ACC112 (cell line): ENCODE results near the gene C10orf62.

Experiments
- H2AFZ ChIP-seq: fragments of 200-600 bp; sonication (generic); one replicate; pipeline ENCODE4 v1.6.0; 2017; ENCODE audit warnings: antibody characterized with exemption, low read length; ENCODE audit not compliant: unreplicated experiment
- H3K27ac ChIP-seq: fragments of 200-600 bp; sonication (generic); 2 replicates; pipeline ENCODE4 v1.5.1; 2014; ENCODE audit warnings: low read depth, mild to moderate bottlenecking, antibody characterized with exemption, low read length, moderate library complexity
- H3K27me3 ChIP-seq: fragments of 200-600 bp; sonication (generic); 2 replicates; pipeline ENCODE4 v1.6.1; 2014; ENCODE audit warnings: mild to moderate bottlenecking, antibody characterized with exemption, low read length, moderate library complexity, mixed read lengths; ENCODE audit not compliant: insufficient read depth
- H3K36me3 ChIP-seq: fragments of 200-600 bp; sonication (generic); 2 replicates; pipeline ENCODE4 v1.6.1; 2016; ENCODE audit warnings: mild to moderate bottlenecking, antibody characterized with exemption, low read length, moderate library complexity, mixed read lengths; ENCODE audit not compliant: insufficient read depth
- H3K4me1 ChIP-seq: fragments of 200-600 bp; sonication (generic); one replicate; pipeline ENCODE4 v1.6.1; 2016; ENCODE audit warnings: low read length, mixed read lengths; ENCODE audit not compliant: insufficient read depth, unreplicated experiment, control insufficient read depth
- H3K4me3 ChIP-seq: fragments of 200-600 bp; sonication (generic); 2 replicates; pipeline ENCODE4 v1.5.1; 2014; ENCODE audit warnings: mild to moderate bottlenecking, low read depth, low read length
- H3K79me2 ChIP-seq: fragments of 200-600 bp; sonication (generic); one replicate; pipeline ENCODE4 v1.6.0; 2016; ENCODE audit warnings: low read length; ENCODE audit not compliant: control insufficient read depth, unreplicated experiment, insufficient read depth

C10orf62 gene

GRCh38 chr10:97566336-97566996, 23.1 kb upstream of the C10orf62 start:
- no peaks in the 10 kb centered on the region for H3K27me3 ChIP-seq
- peaks cover 4% of the 10 kb centered on the region for H3K79me2 ChIP-seq
- no peak overlapping the region for H2AFZ ChIP-seq
- H3K36me3 ChIP-seq, result no peaks in the 10 kb centered on the region
- no peaks in the 10 kb centered on the region for H3K4me1 ChIP-seq
- no peak overlapping the region for H3K4me3 ChIP-seq
- H3K27ac ChIP-seq, result no peak overlapping the region

- Histone ChIP-seq H3K36me3 (no peaks in the 10 kb centered on the region), H3K27me3 (no peaks in the 10 kb centered on the region), H3K4me1 (peaks cover 6% of the 10 kb centered on the region), H3K79me2 (no peaks in the 10 kb centered on the region), H3K4me3 (no peak overlapping the region), H3K27ac (no peak overlapping the region), H2AFZ (no peak overlapping the region)
Measured at GRCh38 chr10:97567891-97568290, 21.6 kb upstream of the C10orf62 start.

- no peaks in the 10 kb centered on the region for H3K27me3 ChIP-seq
- H3K36me3 ChIP-seq, result no peaks in the 10 kb centered on the region
- H3K79me2 ChIP-seq, result no peaks in the 10 kb centered on the region
- H2AFZ ChIP-seq, result no peak overlapping the region
- no peak overlapping the region for H3K27ac ChIP-seq
- peaks cover 26% of the 10 kb centered on the region for H3K4me1 ChIP-seq
- no peak overlapping the region for H3K4me3 ChIP-seq
Measured at GRCh38 chr10:97570146-97570788, 19.3 kb upstream of the C10orf62 start.

- no peaks in the 10 kb centered on the region for H3K79me2 ChIP-seq
- H3K36me3 ChIP-seq, result no peaks in the 10 kb centered on the region
- no peak overlapping the region for H2AFZ ChIP-seq
- no peaks in the 10 kb centered on the region for H3K27me3 ChIP-seq
- H3K27ac ChIP-seq, result no peak overlapping the region
- peaks cover 28% of the 10 kb centered on the region for H3K4me1 ChIP-seq
- H3K4me3 ChIP-seq, result no peak overlapping the region
Measured at GRCh38 chr10:97570789-97571471, 18.6 kb upstream of the C10orf62 start.

GRCh38 chr10:97571622-97572021, 17.9 kb upstream of the C10orf62 start:
- Histone ChIP-seq H3K36me3 (no peaks in the 10 kb centered on the region), H3K4me1 (peaks cover 28% of the 10 kb centered on the region), H3K27ac (no peak overlapping the region), H2AFZ (no peak overlapping the region), H3K79me2 (no peaks in the 10 kb centered on the region), H3K4me3 (no peak overlapping the region), H3K27me3 (no peaks in the 10 kb centered on the region)

GRCh38 chr10:97572214-97572989, 17.1 kb upstream of the C10orf62 start, which contains the start of gene ANKRD2:
ANKRD2 (plus strand) TSS chr10:97572779; CDS start chr10:97572789, 10 bp downstream.
- no peak within 1 kb of the TSS for H2AFZ ChIP-seq
- H3K27ac ChIP-seq, result no peak within 1 kb of the TSS
- peaks cover 28% of the 10 kb centered on the region for H3K4me1 ChIP-seq
- H3K4me3 ChIP-seq, result no peak within 1 kb of the TSS
- H3K36me3 ChIP-seq, result no peaks in the 10 kb centered on the region
- no peaks in the 10 kb centered on the region for H3K79me2 ChIP-seq
- H3K27me3 ChIP-seq, result no peaks in the 10 kb centered on the region

- Histone ChIP-seq H3K36me3 (no peaks in the 10 kb centered on the region), H3K79me2 (no peaks in the 10 kb centered on the region), H3K4me3 (no peak overlapping the region), H3K4me1 (peaks cover 28% of the 10 kb centered on the region), H3K27ac (no peak overlapping the region), H2AFZ (no peak overlapping the region), H3K27me3 (no peaks in the 10 kb centered on the region)
Measured at GRCh38 chr10:97573021-97573420, 16.5 kb upstream of the C10orf62 start.

GRCh38 chr10:97573672-97574071, 15.8 kb upstream of the C10orf62 start:
- Histone ChIP-seq H3K36me3 (no peaks in the 10 kb centered on the region), H3K27me3 (no peaks in the 10 kb centered on the region), H3K27ac (no peak overlapping the region), H2AFZ (no peak overlapping the region), H3K4me1 (peaks cover 28% of the 10 kb centered on the region), H3K4me3 (no peak overlapping the region), H3K79me2 (no peaks in the 10 kb centered on the region)

GRCh38 chr10:97574374-97575126, 15.0 kb upstream of the C10orf62 start:
- H3K27me3 ChIP-seq, result no peaks in the 10 kb centered on the region
- no peak overlapping the region for H2AFZ ChIP-seq
- peak overlapping the region; percentile 58 for H3K27ac ChIP-seq
- peaks cover 28% of the 10 kb centered on the region for H3K4me1 ChIP-seq
- no peaks in the 10 kb centered on the region for H3K36me3 ChIP-seq
- no peak overlapping the region for H3K4me3 ChIP-seq
- no peaks in the 10 kb centered on the region for H3K79me2 ChIP-seq

GRCh38 chr10:97575127-97575668, 14.3 kb upstream of the C10orf62 start:
- Histone ChIP-seq H3K4me1 (peaks cover 28% of the 10 kb centered on the region), H3K27ac (peak overlapping the region; percentile 58), H3K27me3 (no peaks in the 10 kb centered on the region), H2AFZ (no peak overlapping the region), H3K79me2 (no peaks in the 10 kb centered on the region), H3K4me3 (no peak overlapping the region), H3K36me3 (no peaks in the 10 kb centered on the region)
